D341Med (cell line): ENCODE measurements around the gene CD74.
"Not testable (repeated sequence)": the region's sequence is repeated elsewhere in the genome, so short reads cannot be mapped to it uniquely, and the experiment has no call there.

Source experiments
- DNase-seq: peaks from one replicate; pipeline ENCODE4 v3.0.0; 2012; ENCODE audit warnings: low spot score

CD74 gene

DNA sequence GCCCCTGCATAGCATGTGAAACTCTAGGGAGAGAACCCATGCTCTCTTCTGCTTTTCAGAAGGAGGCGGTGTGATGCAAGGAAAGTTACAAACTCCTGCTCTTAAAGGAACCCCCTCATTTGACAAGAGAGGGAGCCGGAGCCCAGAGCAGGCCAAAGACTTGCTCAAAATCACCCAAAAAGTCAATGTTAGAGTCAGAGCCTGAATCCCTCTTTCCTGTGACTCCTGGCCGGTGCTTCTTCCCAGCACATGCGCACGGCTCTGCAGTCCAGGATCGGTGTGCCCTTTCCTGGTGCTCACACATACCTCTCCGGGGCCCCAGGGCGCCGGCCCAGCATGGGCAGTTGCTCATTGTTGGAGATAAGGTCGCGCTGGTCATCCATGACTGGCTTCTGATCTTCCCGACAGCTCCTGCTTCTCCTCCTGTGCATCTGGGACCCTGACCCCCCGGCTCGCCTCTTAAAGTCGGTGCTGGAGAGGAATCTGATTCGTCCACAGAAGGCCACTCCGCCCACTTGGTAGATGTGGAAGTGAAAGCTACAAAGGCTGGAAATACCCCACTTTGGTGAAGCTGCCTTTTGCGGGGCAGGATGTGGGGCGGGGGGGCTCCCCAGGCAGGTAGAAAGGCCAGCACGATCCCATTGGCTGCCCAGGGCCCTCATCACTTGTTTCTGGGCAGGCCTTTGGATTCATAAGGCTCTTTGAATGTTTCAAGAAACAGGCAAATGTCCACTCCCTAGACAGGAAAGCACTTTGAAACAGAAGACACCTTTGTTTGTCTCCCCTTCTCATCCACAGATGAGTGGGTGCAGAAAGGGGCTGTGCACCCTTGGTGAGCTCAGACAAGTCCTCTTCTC lies at the start of gene CD74:
TSS of gene CD74 (minus strand) at position 592 of the 857 bp plus-strand sequence. CDS start at position 431, 161 bp downstream.
- peak; percentile 17 for DNase-seq

DNA sequence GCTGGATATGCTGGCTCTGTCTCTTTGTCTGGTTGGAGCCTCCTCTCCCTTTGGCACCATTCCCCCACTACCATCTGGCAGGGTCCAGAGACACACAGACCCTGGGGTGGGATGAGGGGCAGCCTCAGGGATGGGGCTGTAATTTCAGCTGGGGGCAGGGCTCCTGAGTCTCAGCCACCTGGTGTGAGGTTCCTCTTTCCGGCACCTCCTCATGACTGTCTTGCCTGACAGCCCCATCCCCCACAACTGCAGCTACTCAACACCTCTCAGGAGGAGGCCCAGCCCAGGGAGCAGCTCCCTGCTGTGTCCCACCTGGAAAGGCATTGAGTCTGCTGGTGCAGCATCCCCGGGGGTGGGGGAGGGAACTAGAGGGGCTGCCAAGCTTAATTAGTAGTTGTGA lies 48.5 kb upstream of the CD74 start:
- DNase-seq, result no peak

DNA sequence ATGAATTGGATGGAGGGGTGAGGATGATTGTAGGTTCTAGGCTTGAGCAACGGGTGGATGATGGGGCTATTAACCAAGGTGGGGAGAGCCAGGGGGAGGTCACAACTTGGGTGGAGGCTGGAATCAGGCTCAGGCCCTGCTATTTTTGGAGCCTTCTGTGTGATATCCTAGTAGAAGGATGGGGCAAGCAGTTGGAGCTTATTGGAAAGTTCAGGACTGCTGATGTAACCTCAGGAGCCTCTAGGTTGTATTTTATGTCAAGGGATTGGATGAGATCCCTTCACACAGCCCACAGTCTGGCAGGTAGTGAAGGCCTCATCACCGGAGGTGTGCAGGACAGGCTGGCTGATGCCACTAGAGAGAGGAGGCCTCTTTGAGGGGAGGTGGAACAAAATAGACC lies 48.1 kb upstream of the CD74 start:
- no peak for DNase-seq

DNA sequence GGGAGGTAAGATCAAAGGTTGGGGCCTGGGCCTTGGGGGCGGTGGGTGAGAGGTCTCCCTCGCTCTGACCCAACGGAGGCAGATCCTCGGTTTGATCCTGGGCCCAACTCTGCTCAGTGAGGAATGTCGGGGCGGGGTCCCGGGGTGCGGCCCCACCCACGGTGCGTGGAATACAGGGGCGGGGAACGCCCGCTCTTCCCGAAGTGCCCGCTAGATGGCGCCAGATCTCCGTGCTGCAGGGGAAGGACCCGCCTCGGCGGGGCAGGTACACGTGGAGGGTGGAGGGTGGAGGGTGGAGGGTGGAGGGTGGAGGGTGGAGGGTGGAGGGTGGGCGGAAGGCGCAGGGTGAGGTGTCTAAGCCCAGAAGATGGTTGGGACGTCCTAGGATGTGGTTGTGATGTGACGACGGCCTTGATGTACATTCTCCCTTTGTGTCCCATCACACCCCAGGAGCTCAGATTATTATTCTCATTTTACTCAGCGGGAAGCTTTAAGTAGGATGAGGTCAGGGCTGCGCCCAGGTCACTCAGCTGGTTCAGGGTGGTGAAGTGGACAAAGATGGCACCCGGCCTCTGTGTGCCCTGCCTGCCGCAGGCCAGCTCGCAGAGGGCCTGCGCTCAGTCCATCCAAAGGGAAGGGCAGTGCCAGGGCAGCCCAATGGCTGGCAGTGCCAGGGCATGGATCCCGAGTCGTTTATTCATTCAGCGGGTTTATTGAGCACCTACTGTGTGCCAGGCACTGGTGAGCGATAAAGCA lies 46.3 kb upstream of the CD74 start:
- DNase-seq, result peak; percentile 93

DNA sequence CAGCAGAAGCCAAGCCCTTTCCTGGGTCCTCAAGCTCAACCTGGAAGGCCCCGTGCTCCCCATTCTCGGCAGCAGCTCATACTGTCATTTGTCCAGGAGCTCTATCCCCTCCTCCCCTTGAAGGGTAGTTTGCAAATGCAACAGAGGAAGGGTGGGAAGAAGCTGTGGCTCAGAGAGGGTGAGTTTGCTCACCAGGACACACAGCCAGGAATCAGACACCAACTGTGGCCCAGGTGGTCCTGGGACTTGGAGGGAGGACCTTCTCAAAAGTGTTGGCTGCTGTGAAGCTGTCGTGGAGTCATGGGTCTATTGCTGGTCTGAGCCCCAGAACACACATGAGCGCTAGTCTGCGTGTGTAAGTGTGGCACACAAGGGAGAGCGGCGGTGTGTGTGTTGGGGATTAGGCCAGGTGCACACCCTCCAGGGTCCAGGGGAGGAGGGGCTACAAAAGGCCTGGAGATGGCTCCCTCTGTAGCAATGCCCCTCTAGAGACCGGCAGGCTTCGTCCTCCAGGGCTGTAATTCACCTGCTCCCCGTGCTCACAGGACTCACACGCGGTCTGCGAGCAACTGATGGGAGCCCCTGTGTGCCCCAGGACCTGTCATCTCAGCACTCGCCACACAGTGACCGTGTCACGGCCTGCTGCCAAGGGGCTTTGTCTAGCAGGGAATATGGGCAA lies 45.0 kb upstream of the CD74 start:
- DNase-seq, result no peak

DNA sequence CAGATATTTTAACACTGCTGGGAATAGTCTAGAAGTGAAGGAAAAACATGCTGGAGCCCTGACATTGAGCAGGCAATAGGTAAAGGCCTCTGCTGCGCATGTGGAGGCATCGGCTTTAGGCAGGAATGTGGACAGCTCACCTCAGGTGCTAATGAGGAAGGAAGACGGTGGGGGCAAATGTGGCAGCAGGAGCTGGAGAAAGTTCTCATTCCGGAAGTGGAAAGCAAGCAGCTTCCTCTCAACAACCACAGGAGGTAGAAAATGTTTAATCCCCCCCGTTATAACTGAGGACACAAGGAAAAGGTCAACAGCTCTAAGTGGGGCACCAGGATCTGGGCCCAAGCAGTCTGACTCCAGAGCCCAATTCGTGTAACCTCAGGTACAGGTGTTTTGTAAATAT lies 44.4 kb upstream of the CD74 start:
- no peak for DNase-seq

DNA sequence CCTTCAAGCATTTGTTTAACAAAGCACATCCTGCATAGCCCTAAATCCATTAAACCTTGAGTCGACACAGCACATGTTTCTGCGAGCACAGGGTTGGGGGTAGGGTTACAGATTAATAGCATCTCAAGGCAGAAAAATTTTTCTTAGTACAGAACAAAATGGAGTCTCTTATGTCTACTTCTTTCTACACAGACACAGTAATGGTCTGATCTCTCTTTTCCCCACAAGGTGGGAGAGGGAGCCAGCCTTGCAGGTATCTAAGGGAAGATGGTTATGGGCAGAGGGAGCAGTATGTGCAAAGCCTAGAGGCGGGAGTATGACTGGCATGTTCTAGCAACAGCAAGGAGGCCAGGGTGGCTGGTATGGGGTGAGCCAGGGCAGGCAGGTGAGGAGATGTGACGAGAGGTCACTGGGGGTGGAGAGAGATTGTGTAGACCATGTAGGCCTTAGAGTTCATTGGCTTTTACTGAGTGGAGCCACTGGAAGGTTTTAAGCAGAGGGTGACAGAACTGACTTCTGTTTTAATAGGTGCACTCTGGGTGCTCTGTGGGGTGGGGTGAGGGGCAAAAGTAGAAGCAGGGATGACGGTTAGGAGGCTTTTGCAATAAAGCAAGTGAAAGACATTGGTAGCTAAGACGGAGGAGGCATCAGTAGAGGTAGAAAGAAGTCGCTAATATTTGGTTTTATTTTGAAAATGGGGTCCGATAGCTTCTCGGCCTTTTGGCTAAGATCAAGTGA lies 42.0 kb upstream of the CD74 start:
- no peak for DNase-seq

DNA sequence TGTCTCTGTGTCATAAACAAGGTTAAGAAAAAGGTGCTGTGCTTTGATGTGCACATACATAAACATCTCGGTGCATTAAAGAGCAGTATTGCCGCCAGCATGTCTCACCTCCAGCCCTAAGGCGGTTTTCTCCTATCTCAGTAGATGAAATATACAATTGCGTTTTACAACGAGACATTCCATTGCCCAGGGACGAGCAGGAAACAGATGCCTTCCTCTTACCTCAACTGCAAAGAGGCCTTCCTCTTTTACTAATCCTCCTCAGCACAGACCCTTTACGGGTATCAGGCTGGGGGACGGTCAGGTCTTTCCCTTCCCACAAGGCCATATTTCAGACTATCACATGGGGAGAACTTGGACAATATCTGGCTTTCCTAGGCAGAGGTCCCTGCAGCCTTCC lies 41.3 kb upstream of the CD74 start:
- not testable (repeated sequence) for DNase-seq

DNA sequence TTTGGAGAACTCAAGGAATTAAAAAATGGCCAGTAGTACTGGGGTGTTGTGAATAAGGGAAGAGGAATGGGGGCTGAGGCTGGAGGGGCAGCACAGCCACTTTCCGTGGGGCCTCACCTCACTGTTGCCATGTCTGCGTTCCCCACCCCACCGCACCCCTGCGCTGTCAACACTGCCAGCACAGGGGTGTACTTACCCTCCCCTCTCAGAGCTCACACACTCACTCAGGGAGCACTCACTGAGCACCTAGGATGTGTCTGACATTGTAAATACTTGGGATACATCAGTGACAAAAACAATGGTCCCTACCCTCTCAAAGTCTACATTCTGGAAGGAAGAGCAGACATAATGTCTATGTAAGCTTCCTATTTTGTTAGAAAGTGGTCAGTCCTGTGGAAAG lies 40.2 kb upstream of the CD74 start:
- no peak for DNase-seq

DNA sequence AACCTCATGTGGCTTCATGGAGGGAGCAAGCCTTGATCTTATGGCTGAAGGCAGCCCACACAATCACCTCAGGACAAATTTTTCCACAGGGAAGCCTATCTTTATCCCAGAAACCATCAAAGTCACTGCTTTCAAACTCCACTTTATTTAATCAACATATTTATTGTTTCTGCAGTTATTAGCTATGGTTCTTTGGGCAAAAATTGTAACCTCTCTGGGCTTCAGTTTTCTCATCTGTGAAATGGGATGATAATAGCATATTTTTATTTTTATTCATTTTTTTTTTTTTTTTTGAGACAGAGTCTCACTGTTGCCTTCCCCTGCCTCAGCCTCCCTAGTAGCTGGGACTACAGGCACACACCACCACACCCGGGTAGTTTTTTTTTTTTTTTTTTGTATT lies 38.9 kb upstream of the CD74 start:
- no peak for DNase-seq

DNA sequence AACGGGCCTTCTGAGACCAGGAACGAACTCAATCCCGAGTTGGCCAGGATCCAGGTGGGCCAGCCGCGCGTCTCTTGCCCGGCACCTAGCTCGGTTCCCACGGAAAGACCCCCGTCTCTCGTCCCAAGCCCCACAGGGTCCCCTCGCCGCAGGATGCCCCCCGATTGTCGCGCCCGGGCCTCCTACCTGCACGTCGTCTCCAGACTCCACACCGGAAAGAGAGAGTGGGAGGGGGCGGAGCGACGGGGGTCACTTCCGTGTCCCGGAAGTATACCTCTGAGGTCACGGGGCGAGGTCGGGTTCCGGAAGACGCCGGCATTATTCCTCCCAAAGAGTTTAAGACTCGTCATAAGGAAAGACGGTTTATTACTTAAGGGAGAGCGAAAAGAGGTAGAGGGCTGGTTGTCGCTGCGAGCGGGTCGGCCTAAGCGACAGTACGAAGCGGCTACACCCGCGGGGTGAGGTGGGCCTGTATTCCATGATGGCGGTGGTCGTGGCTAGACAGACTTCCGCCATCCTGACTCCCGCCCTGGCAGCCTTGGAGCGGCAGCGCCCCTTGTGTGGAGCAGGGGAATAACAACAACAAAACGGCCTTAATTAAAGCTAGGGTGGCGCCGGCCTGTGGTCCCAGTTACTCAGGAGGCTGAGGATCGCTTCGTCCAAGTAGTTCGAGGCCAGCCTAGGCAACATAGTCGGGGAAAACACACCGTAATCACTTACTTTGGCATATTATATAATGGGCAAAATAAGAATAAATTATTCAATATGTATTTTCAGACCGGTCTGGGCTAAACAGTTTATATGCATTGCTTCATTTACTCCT lies 37.0 kb upstream of the CD74 start, which contains the start of gene RPS14:
TSS of gene RPS14 (minus strand) at position 223 of the 823 bp plus-strand sequence. CDS start 2,006 bp downstream, outside the sequence.
- peak; percentile 92 for DNase-seq

DNA sequence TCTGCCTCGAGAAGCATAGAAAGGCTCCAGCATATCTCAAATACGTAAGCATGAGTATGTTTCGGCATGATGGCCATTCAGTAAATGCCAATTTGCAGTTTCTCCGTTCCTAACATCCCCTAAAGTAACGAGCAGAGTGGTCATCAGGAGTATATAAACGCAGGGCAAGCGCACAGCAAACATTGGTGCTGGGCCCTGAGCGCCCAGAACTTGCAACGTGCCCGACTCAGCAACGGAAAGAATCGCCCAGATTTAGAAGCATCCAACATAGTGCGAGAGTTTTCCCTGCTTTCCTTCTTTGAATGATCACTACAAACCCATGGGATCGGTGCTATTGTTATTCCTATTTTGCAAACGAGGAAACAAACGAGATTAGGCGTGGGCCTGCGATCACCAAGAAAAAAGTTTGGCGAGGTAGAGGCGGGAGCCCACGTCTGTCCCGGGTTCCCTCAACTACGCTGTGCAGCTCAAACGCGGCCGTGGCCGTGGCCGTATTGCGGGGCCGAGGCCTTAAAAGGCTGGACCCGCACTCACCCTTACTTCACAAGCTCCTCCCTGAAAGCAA lies 36.3 kb upstream of the CD74 start:
- DNase-seq, result no peak

DNA sequence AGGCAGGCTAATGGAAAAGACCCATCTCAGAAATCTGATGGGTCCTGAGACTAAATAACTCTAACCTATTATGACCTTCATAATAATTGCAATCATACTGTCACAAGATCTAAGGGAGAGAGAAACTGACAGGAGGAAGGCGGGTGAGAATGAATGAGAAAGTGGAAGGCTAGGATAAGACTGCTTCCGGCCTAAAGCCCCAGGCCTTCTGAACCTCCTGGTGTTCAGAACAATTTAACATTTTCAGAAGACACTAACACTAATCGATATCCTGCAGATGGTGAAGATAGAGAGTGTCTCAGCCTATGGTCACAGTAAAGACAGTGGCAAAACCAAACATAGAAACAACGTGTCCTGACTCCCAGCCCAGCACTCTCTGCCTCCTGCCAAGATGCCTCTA lies 35.6 kb upstream of the CD74 start:
- no peak for DNase-seq

DNA sequence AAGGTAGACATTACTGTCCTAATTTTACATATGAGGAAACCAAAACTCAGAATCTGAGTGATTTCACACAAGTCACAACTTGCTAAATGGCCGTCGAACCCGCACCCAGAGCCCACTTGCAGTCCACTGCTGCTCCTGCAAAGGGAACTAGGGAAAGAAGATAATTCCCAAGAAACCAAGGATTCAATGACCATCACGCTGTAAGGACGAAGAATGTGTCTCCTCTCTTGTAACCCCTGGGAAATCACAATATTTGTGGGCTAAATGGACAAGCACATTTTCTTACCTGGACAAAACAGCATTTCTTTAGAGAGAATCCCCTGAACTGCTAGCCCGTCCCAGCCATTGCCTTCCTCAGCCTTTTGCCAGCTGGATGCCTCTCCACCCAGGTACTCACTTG lies 34.5 kb upstream of the CD74 start:
- no peak for DNase-seq

DNA sequence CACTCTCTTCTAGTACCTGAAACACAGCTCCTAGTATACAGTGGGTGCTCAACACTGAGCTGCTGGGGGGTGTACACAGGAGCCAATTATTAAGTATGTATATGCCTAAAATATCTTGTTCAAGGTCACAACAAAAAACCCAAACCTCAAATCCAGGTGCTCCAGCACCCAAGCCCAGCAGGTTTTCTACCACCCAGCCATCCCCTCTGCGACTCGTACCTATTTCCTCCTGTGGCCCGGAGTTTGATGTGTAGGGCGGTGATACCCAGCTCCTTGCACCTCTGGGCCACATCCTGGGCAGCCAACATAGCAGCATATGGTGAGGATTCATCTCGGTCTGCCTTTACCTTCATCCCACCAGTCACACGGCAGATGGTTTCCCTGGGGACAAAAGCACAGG lies 33.9 kb upstream of the CD74 start:
- DNase-seq, result no peak

DNA sequence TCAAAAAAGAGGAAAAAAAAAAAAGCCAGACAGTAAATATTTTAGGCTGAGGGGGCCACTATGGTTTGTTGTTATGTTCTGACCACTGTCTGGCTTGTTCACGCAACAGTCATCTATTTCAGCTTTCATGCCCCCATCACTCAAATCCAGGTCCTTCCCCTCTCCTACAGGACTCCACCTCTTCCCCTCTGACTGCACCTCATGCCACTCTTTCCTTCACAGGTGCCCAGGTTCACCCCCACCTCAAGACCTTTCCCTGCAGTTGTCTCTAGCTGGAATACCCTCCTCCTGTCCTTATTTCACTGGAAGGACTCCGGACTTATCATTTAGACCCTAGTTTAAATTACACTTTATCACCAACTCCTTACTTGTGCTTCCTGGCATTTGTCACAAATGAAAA lies 33.4 kb upstream of the CD74 start:
- DNase-seq, result no peak

DNA sequence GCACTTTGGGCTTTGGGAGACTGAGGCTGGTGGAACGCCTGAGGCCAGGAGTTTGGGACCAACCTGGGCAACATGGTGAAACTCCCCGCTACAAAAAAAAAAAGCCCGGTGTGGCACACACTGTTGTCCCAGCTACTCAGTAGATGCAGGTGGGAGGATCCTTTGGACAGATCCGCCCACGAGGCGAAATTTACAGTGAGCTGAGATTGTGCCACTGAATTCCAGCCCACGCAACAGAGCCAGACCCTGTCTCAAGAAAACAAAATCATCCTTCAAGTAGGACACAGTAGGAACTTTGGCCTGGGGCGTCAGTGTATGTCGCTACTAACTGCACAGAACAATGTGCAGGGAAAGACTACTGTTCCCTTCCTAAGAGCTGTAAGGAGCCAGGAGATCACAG lies 32.1 kb upstream of the CD74 start:
- DNase-seq, result no peak

DNA sequence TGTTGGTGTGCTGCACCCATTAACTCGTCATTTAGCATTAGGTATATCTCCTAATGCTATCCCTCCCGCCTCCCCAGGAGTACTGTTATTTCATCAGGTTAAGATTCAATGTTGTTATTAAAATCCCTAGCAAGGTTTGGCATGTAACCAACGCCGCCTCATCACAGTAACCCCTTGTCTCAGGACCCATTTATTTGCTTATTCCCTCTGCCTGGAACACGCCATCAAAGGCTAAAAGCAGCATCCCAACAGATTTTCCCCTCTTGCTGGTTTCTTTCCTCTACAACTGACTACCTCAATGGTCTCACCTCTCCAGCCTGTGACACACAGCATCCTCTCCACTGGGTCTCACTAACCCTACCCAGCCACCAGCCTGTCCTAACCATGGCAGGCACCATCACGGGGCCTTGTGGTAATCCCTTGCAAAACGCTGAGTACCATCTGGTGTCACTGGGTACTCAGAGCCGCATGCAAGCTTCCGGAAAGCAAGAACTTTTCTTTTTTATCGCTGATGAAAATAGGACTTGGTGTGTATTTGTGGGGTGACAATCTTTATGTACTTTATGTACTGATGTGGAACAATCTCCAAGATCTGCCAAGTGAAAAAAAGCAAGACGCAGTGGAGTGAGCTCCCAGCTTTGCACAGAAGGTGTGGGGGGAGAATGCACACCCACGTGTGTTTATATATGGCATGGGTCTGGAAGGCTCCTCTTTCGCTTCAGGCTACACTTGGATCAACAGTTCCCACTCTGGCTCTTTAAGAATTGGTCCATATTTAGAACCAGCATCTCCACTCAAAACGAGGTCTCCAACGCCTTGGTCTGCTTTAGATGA lies 30.7 kb upstream of the CD74 start:
- DNase-seq, result peak; percentile 55

DNA sequence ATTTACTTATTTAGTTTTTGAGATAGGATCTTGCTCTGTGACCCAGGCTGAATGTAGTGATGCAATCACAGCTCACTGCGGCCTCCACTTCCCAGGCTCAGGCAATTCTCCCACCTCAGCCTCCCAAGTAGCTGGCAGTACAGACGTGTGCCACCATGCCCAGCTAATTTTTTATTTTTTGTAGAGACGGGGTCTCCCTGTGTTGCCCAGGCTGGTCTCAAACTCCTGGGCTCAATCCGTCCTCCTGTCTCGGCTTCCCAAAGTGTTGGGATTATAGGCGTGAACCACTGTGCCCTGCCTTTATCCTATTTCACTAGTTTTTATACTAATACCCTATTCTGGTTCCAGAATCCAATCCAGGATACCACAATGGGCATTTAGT lies 30.0 kb upstream of the CD74 start:
- no peak for DNase-seq
